SK-N-MC (cell line): ENCODE measurements around the gene STRN4.

ENCODE experiments used
- EZH2 ChIP-seq: fragments of 200-600 bp; sonication (generic); IDR thresholded peaks from one replicate; pipeline ENCODE4 v1.6.1; 2017; ENCODE audit warnings: antibody characterized with exemption
- FOXP2 ChIP-seq: optimal IDR thresholded peaks from 2 replicates; pipeline ENCODE3; 2011; ENCODE audit warnings: mild to moderate bottlenecking, moderate library complexity; ENCODE audit not compliant: insufficient read depth; ENCODE audit errors: extremely low read length, control extremely low read depth
- POLR2AphosphoS5 ChIP-seq: IDR thresholded peaks from 2 replicates; pipeline ENCODE4 v1.6.1; 2012; ENCODE audit warnings: mild to moderate bottlenecking, low read depth, low read length, borderline replicate concordance

- TF ChIP-seq EZH2, result no peak
- TF ChIP-seq POLR2AphosphoS5, result no peak
- no peak for TF ChIP-seq FOXP2
These were observed 13.9 kb downstream of the STRN4 start for GRCh38 chr19:46732172-46732938.
